H9 (cell line): ENCODE data around the gene THRAP3. TPM values are rescaled to one million over a fixed set of nuclear protein-coding genes. Genes with fewer than 3 reads are reported as not detected.

Experiments used
- DNase-seq: peaks from one replicate; pipeline ENCODE4 v3.0.0-alpha.2; 2017
- H2AFZ ChIP-seq: one replicate; pipeline ENCODE4 v1.6.1; 2013; ENCODE audit warnings: mild to moderate bottlenecking, low read length, control low read depth, moderate library complexity
- H2AK5ac ChIP-seq: 2 replicates; pipeline ENCODE4 v1.6.1; 2013; ENCODE audit warnings: low read length, control low read depth, mixed read lengths; ENCODE audit not compliant: insufficient read length
- H2BK120ac ChIP-seq: one replicate; pipeline ENCODE4 v1.6.1; 2013; ENCODE audit warnings: low read depth, mild to moderate bottlenecking, low read length, control low read depth, inconsistent platforms; ENCODE audit not compliant: poor library complexity, severe bottlenecking
- H2BK12ac ChIP-seq: 2 replicates; pipeline ENCODE4 v1.6.1; 2013; ENCODE audit warnings: low read length, control low read depth, mixed read lengths, low read depth; ENCODE audit not compliant: insufficient read length
- H2BK15ac ChIP-seq: 2 replicates; pipeline ENCODE4 v1.6.1; 2013; ENCODE audit warnings: low read depth, low read length, control low read depth
- H2BK20ac ChIP-seq: one replicate; pipeline ENCODE4 v1.6.1; 2013; ENCODE audit warnings: low read depth, mild to moderate bottlenecking, low read length, control low read depth, inconsistent platforms; ENCODE audit not compliant: poor library complexity, severe bottlenecking
- H2BK5ac ChIP-seq: 2 replicates; pipeline ENCODE4 v1.6.1; 2013; ENCODE audit warnings: low read length, control low read depth, mixed read lengths; ENCODE audit not compliant: insufficient read length
- H3K14ac ChIP-seq: 2 replicates; pipeline ENCODE4 v1.6.1; 2013; ENCODE audit warnings: low read length, control low read depth; ENCODE audit not compliant: insufficient read depth
- H3K18ac ChIP-seq: 2 replicates; pipeline ENCODE4 v1.6.1; 2013; ENCODE audit warnings: low read depth, mild to moderate bottlenecking, mixed read lengths, low read length, control low read depth; ENCODE audit not compliant: insufficient read length
- H3K23ac ChIP-seq: 2 replicates; pipeline ENCODE4 v1.6.1; 2013; ENCODE audit warnings: low read length, control low read depth, mixed read lengths, low read depth; ENCODE audit not compliant: insufficient read length
- H3K23me2 ChIP-seq: 2 replicates; pipeline ENCODE4 v1.6.1; 2013; ENCODE audit warnings: low read depth, mild to moderate bottlenecking, mixed read lengths, low read length, control low read depth; ENCODE audit not compliant: insufficient read length, poor library complexity, severe bottlenecking
- H3K27ac ChIP-seq: 2 replicates; pipeline ENCODE4 v1.5.1; 2013; ENCODE audit warnings: low read length, control low read depth, mixed read lengths, low read depth; ENCODE audit not compliant: insufficient read length
- H3K27me3 ChIP-seq: 2 replicates; pipeline ENCODE4 v1.6.1; 2013; ENCODE audit warnings: low read length, control low read depth, inconsistent platforms; ENCODE audit not compliant: insufficient read depth
- H3K4ac ChIP-seq: 2 replicates; pipeline ENCODE4 v1.6.1; 2013; ENCODE audit warnings: low read depth, mild to moderate bottlenecking, control low read depth, inconsistent platforms, low read length, moderate library complexity
- H3K4me1 ChIP-seq: 2 replicates; pipeline ENCODE4 v1.6.1; 2013; ENCODE audit warnings: low read length, control low read depth, inconsistent platforms; ENCODE audit not compliant: insufficient read depth
- H3K4me2 ChIP-seq: 2 replicates; pipeline ENCODE4 v1.6.1; 2013; ENCODE audit warnings: low read length, control low read depth, mixed read lengths; ENCODE audit not compliant: insufficient read length, insufficient read depth
- H3K56ac ChIP-seq: 2 replicates; pipeline ENCODE4 v1.6.1; 2013; ENCODE audit warnings: low read depth, mild to moderate bottlenecking, mixed read lengths, low read length, control low read depth; ENCODE audit not compliant: insufficient read length
- H3K79me1 ChIP-seq: 2 replicates; pipeline ENCODE4 v1.6.1; 2013; ENCODE audit warnings: low read depth, mild to moderate bottlenecking, moderate library complexity, low read length, control low read depth, inconsistent platforms; ENCODE audit not compliant: insufficient read depth, poor library complexity, severe bottlenecking
- H3K79me2 ChIP-seq: 2 replicates; pipeline ENCODE4 v1.6.1; 2013; ENCODE audit warnings: low read length, control low read depth, inconsistent platforms; ENCODE audit not compliant: insufficient read depth
- H3K9ac ChIP-seq: 2 replicates; pipeline ENCODE4 v1.6.1; 2013; ENCODE audit warnings: low read length, control low read depth, mixed read lengths; ENCODE audit not compliant: insufficient read length; ENCODE audit errors: extremely low read depth
- H3K9me3 ChIP-seq: one replicate; pipeline ENCODE4 v1.6.1; 2013; ENCODE audit warnings: low read depth, low read length, inconsistent platforms; ENCODE audit not compliant: control insufficient read depth
- H3T11ph ChIP-seq: one replicate; pipeline ENCODE4 v1.6.1; 2013; ENCODE audit warnings: mild to moderate bottlenecking, low read length, control low read depth, inconsistent platforms
- H4K20me1 ChIP-seq: one replicate; pipeline ENCODE4 v1.6.1; 2013; ENCODE audit not compliant: control insufficient read depth, insufficient read length, insufficient read depth
- H4K5ac ChIP-seq: 2 replicates; pipeline ENCODE4 v1.6.1; 2013; ENCODE audit warnings: low read depth, mild to moderate bottlenecking, mixed read lengths, low read length, control low read depth; ENCODE audit not compliant: insufficient read length
- H4K8ac ChIP-seq: replicated peaks from 2 replicates; pipeline ENCODE4 v1.6.1; 2013; ENCODE audit warnings: low read length, control low read depth, mixed read lengths, low read depth; ENCODE audit not compliant: insufficient read length
- H4K91ac ChIP-seq: 2 replicates; pipeline ENCODE4 v1.6.1; 2013; ENCODE audit warnings: low read depth, mild to moderate bottlenecking, moderate library complexity, mixed read lengths, low read length, control low read depth; ENCODE audit not compliant: insufficient read length
- H3K27ac Mint-ChIP-seq, 3 experiments: 2 replicates in 2 of 3; 3 replicates in 1 of 3; pipeline ENCODE4 v1.8.0; 2020 to 2021; ENCODE audit warnings: mixed read lengths in 3 of 3, mild to moderate bottlenecking in 1 of 3, moderate library complexity in 1 of 3
- H3K27me3 Mint-ChIP-seq: 2 replicates; pipeline ENCODE4 v1.8.0; 2021; ENCODE audit warnings: low read depth, mild to moderate bottlenecking, moderate library complexity, mixed read lengths
- H3K36me3 Mint-ChIP-seq, 3 experiments: 2 replicates in 2 of 3; 3 replicates in 1 of 3; pipeline ENCODE4 v1.8.0; 2020 to 2021; ENCODE audit warnings: low read depth in 3 of 3, mixed read lengths in 3 of 3; ENCODE audit not compliant: insufficient read depth in 1 of 3
- H3K4me1 Mint-ChIP-seq, 2 experiments: 2 replicates each; pipeline ENCODE4 v1.8.0; 2020; ENCODE audit warnings: mixed read lengths in 2 of 2
- H3K4me3 Mint-ChIP-seq, 2 experiments: 2 replicates in 1 of 2; 3 replicates in 1 of 2; pipeline ENCODE4 v1.8.0; 2020 to 2021; ENCODE audit warnings: mild to moderate bottlenecking in 2 of 2, mixed read lengths in 2 of 2, moderate library complexity in 1 of 2
- H3K9me3 Mint-ChIP-seq, 2 experiments: 2 replicates in 1 of 2; 3 replicates in 1 of 2; pipeline ENCODE4 v1.8.0; 2020; ENCODE audit warnings: mild to moderate bottlenecking in 2 of 2, mixed read lengths in 2 of 2, moderate library complexity in 1 of 2
- WGBS: extraction: QIAGEN DNeasy Blood & Tissue Kit; methylation state at CpG from one replicate; pipeline ENCODE4 v1.1.7; 2013; ENCODE audit warnings: missing lambda C conversion rate, low lambda C conversion rate, mixed read lengths; ENCODE audit not compliant: insufficient read length; ENCODE audit errors: extremely low coverage; 5-methylcytosine and 5-hydroxymethylcytosine counted together
- total RNA-seq: library from RNA; stranded (reverse); gene quantifications from 2 replicates; pipeline ENCODE4 v1.2.1, GENCODE V29; 2021
- TF ChIP-seq, protein P1 (sequence below): fragments of 200-600 bp; sonication (generic); conservative IDR thresholded peaks from 3 replicates; pipeline ENCODE4 v1.8.0; 2021; ENCODE audit warnings: antibody characterized with exemption, mild to moderate bottlenecking

Gene THRAP3
- total RNA-seq, 1 experiment from 2014 or later: 186 TPM

GRCh38 chr1:36297062-36297461 is 72.8 kb downstream of the THRAP3 start:
- H2AFZ ChIP-seq: no peak overlapping the region
- Mint-ChIP-seq H3K4me1 (peaks cover 0 to 3% of the 10 kb centered on the region in 2 experiments; a peak in 2 of 4 replicates), H3K36me3 (peaks cover 44 to 90% (median 81%) of the 10 kb centered on the region in 3 experiments; a peak in 6 of 7 replicates)

More at GRCh38 chr1:36297062-36297461, 72.8 kb downstream of the THRAP3 start:
- H3K27ac Mint-ChIP-seq: 0 out of 7 replicates have a peak overlapping the region, but pooled peaks of 1 of the 3 experiments have one; percentile 29
- H3K27me3 ChIP-seq: no peaks in the 10 kb centered on the region
- H4K20me1 ChIP-seq: no peaks in the 10 kb centered on the region
- H3K23ac ChIP-seq: no peak overlapping the region
- no peaks in the 10 kb centered on the region for H3K27me3 Mint-ChIP-seq
- no peak overlapping the region for H3K4me3 Mint-ChIP-seq
- H3K79me2 ChIP-seq: no peaks in the 10 kb centered on the region
- H2BK12ac ChIP-seq: no peak overlapping the region
- no peak overlapping the region for H4K91ac ChIP-seq
- H3T11ph ChIP-seq: no peak overlapping the region
- H3K4ac ChIP-seq: no peak overlapping the region
- no peak overlapping the region for H2BK20ac ChIP-seq
- no peak overlapping the region for H2AK5ac ChIP-seq
- no peak overlapping the region for H3K14ac ChIP-seq
- no peaks in the 10 kb centered on the region for H3K23me2 ChIP-seq
- H3K9me3 Mint-ChIP-seq: no peaks in the 10 kb centered on the region
- no peak overlapping the region for H3K9ac ChIP-seq
- TF ChIP-seq, protein P1, sequence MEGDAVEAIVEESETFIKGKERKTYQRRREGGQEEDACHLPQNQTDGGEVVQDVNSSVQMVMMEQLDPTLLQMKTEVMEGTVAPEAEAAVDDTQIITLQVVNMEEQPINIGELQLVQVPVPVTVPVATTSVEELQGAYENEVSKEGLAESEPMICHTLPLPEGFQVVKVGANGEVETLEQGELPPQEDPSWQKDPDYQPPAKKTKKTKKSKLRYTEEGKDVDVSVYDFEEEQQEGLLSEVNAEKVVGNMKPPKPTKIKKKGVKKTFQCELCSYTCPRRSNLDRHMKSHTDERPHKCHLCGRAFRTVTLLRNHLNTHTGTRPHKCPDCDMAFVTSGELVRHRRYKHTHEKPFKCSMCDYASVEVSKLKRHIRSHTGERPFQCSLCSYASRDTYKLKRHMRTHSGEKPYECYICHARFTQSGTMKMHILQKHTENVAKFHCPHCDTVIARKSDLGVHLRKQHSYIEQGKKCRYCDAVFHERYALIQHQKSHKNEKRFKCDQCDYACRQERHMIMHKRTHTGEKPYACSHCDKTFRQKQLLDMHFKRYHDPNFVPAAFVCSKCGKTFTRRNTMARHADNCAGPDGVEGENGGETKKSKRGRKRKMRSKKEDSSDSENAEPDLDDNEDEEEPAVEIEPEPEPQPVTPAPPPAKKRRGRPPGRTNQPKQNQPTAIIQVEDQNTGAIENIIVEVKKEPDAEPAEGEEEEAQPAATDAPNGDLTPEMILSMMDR: no peak
- H2BK120ac ChIP-seq: no peak overlapping the region
- H3K56ac ChIP-seq: no peak overlapping the region
- H3K9me3 ChIP-seq: no peaks in the 10 kb centered on the region
- no peak overlapping the region for H4K5ac ChIP-seq
- no peak overlapping the region for H2BK5ac ChIP-seq
- no peaks in the 10 kb centered on the region for H3K79me1 ChIP-seq
- H2BK15ac ChIP-seq: no peak overlapping the region
- H4K8ac ChIP-seq: no peak overlapping the region
- no peak for DNase-seq
- H3K18ac ChIP-seq: no peak overlapping the region
- WGBS: no CpG with 5 or more reads among the region's 2 CpGs
- no peak overlapping the region for H3K4me2 ChIP-seq
- H3K4me1 ChIP-seq: no peaks in the 10 kb centered on the region
- no peak overlapping the region for H3K27ac ChIP-seq
